HepG2 (cell line): ENCODE measurements around the gene KCNIP3. TPM values are rescaled to one million over a fixed set of nuclear protein-coding genes. Genes with fewer than 3 reads are reported as not detected.

Source experiments
- ATAC-seq: fragments of 200-7000 bp; cut with Tn5 transposase; 3 replicates; pipeline ENCODE4 v1.9.1; 2020; ENCODE audit warnings: mild to moderate bottlenecking, moderate library complexity
- BruUV-seq: library from RNA; stranded (reverse); fragments of 400-500 nt; replicated peaks from 2 replicates; lab custom pipeline; 2021; lab: Mats Ljungman, UMichigan
- CTCF ChIA-PET: fragments of 300-600 bp; formaldehyde crosslinking; extraction: SDS; loops from one replicate; lab custom pipeline; 2021; ENCODE audit warnings: low total read pairs, inconsistent platforms, low intra/inter-chr PET ratio; lab: Yijun Ruan, JAX
- POLR2A ChIA-PET: fragments of 350-600 bp; sonication (Branson Sonifier 250); formaldehyde crosslinking; loops from one replicate; lab custom pipeline; 2020; ENCODE audit warnings: antibody characterized with exemption, inconsistent platforms; lab: Yijun Ruan, JAX
- DNase-seq: peaks from one replicate; pipeline ENCODE4 v3.0.0-alpha.2; 2015; ENCODE audit warnings: low spot score
- FAIRE-seq: peaks from 3 replicates; lab custom pipeline; 2011; peaks lifted over from hg19 to GRCh38; lab: Jason Lieb, UNC
- H2AFZ ChIP-seq: one replicate; pipeline ENCODE4 v1.6.1; 2011; ENCODE audit warnings: low read length, inconsistent platforms
- H3K27ac ChIP-seq: fragments of 300-600 bp; 3 replicates; pipeline ENCODE4 v1.8.0; 2011; ENCODE audit warnings: mixed run types, mild to moderate bottlenecking, mixed read lengths, low read length, inconsistent platforms; ENCODE audit not compliant: insufficient read depth; ENCODE audit errors: extremely low read length
- H3K27me3 ChIP-seq, 2 experiments: fragments of 200-600 bp in 1 of 2; 2 replicates in 1 of 2; 3 replicates in 1 of 2; pipeline versions ENCODE4 v1.6.0 to v1.8.0; 2011; ENCODE audit warnings: low read length in 2 of 2, mild to moderate bottlenecking in 2 of 2, moderate library complexity in 2 of 2, inconsistent platforms in 1 of 2; ENCODE audit not compliant: insufficient read depth in 2 of 2, control insufficient read depth in 1 of 2
- H3K36me3 ChIP-seq, 2 experiments: fragments of 200-600 bp in 1 of 2; replicated peaks in 1 of 2; 2 replicates in 1 of 2; 3 replicates in 1 of 2; pipeline versions ENCODE4 v1.5.1 to v1.8.0; 2011; ENCODE audit warnings: low read length in 2 of 2, inconsistent platforms in 1 of 2; ENCODE audit not compliant: insufficient read depth in 2 of 2, control insufficient read depth in 1 of 2
- H3K4me1 ChIP-seq: 2 replicates; pipeline ENCODE4 v1.5.1; 2012; ENCODE audit warnings: low read length, inconsistent platforms; ENCODE audit not compliant: insufficient read depth
- H3K4me2 ChIP-seq: 2 replicates; pipeline ENCODE4 v1.6.0; 2011; ENCODE audit warnings: low read depth, low read length, inconsistent platforms
- H3K4me3 ChIP-seq, 3 experiments: fragments of 200-600 bp in 1 of 3; sonication (generic), shearing (Covaris generic) in 1 of 3; replicated peaks in 1 of 3; 2 replicates each; pipeline ENCODE4 v1.5.1; 2011 to 2016; ENCODE audit warnings: low read length in 3 of 3, inconsistent platforms in 2 of 3, low read depth in 2 of 3, mild to moderate bottlenecking in 2 of 3, control low read depth in 1 of 3, mixed read lengths in 1 of 3; ENCODE audit not compliant: insufficient read depth in 1 of 3
- H3K79me2 ChIP-seq: one replicate; pipeline ENCODE4 v1.6.1; 2011; ENCODE audit warnings: low read length, inconsistent platforms; ENCODE audit not compliant: insufficient read depth
- H3K9ac ChIP-seq: 2 replicates; pipeline ENCODE4 v1.6.0; 2011; ENCODE audit warnings: mild to moderate bottlenecking, low read depth, low read length, inconsistent platforms; ENCODE audit not compliant: insufficient read depth
- H3K9me3 ChIP-seq: 2 replicates; pipeline ENCODE4 v1.5.1; 2012; ENCODE audit warnings: mild to moderate bottlenecking, low read length
- H4K20me1 ChIP-seq: 2 replicates; pipeline ENCODE4 v1.6.0; 2011; ENCODE audit warnings: inconsistent platforms, mild to moderate bottlenecking, low read length, moderate library complexity; ENCODE audit not compliant: insufficient read depth
- CREM ChIP-seq, 2 experiments: sonication (generic) in 1 of 2; formaldehyde crosslinking in 1 of 2; IDR thresholded peaks; 2 replicates each; pipeline versions ENCODE4 v1.4.0 to v1.6.1; 2016 to 2020; ENCODE audit warnings: antibody characterized with exemption in 1 of 2, mild to moderate bottlenecking in 1 of 2, missing genetic modification reagents in 1 of 2
- MEIS2 ChIP-seq: sonication (generic); formaldehyde crosslinking; IDR thresholded peaks from 2 replicates; pipeline ENCODE4 v1.9.0; 2021; ENCODE audit warnings: mild to moderate bottlenecking, missing genetic modification reagents
- NCOA5 ChIP-seq: sonication (generic); formaldehyde crosslinking; IDR thresholded peaks from 2 replicates; pipeline ENCODE4 v1.4.0; 2020; ENCODE audit warnings: missing genetic modification reagents
- SMARCE1 ChIP-seq: fragments of 450-650 bp; IDR thresholded peaks from 2 replicates; pipeline ENCODE4 v1.6.1; 2017; ENCODE audit warnings: borderline replicate concordance
- ZNF563 ChIP-seq: sonication (generic); formaldehyde crosslinking; IDR thresholded peaks from 2 replicates; pipeline ENCODE4 v1.8.0; 2022; ENCODE audit warnings: mild to moderate bottlenecking, moderate library complexity, missing genetic modification reagents
- ZNF746 ChIP-seq: sonication (generic); formaldehyde crosslinking; IDR thresholded peaks from 2 replicates; pipeline ENCODE4 v1.8.0; 2022; ENCODE audit warnings: mild to moderate bottlenecking, missing genetic modification reagents
- ZNF792 ChIP-seq: IDR thresholded peaks from 2 replicates; pipeline ENCODE4 v1.6.1; 2016
- ZSCAN21 ChIP-seq: sonication (generic); formaldehyde crosslinking; IDR thresholded peaks from 2 replicates; pipeline ENCODE4 v1.8.0; 2022; ENCODE audit warnings: mild to moderate bottlenecking, missing genetic modification reagents, moderate library complexity, borderline replicate concordance
- WGBS: methylation state at CpG from one replicate; pipeline ENCODE4 v1.1.6; 2017; ENCODE audit warnings: low lambda C conversion rate; 5-methylcytosine and 5-hydroxymethylcytosine counted together
- in situ Hi-C: cut with HindIII; loops from 2 replicates; pipeline ENCODE4 v1.10.0; 2017; ENCODE audit warnings: low pct_unique_long_range_greater_than_20kb; ENCODE audit not compliant: extremely low pct_ligation_motif_present
- intact Hi-C: fragments of 100-400 bp; cut with micrococcal nuclease; formaldehyde crosslinking; loops from one replicate; pipeline ENCODE4 v1.10.0; 2022; ENCODE audit not compliant: unreplicated experiment
- polyA plus RNA-seq, 8 experiments: library from polyadenylated mRNA; depleted of rRNA in 3 of 8; stranded (reverse) in 7 of 8; unstranded in 1 of 8; fragments of >200 nt; fragmentation: Illumina TruSeq in 4 of 8; extraction: Trizol in 4 of 8; gene quantifications; 2 replicates each; pipeline versions ENCODE4 v1.2.1 to v1.2.3, GENCODE V29; 2011 to 2016; ENCODE audit warnings: low read depth in 4 of 8, missing spikeins in 1 of 8, mixed read lengths in 1 of 8; ENCODE audit not compliant: insufficient read depth in 1 of 8
- total RNA-seq, 5 experiments: library from RNA; depleted of rRNA; stranded (reverse); fragments of >200 nt; fragmentation: Illumina TruSeq; extraction: Trizol; gene quantifications; 2 replicates each; pipeline ENCODE4 v1.2.3, GENCODE V29; 2016; ENCODE audit warnings: low read depth in 1 of 5
- TF ChIP-seq, protein P1 (sequence below): sonication (generic); formaldehyde crosslinking; IDR thresholded peaks from 2 replicates; pipeline ENCODE4 v1.4.0; 2020; ENCODE audit warnings: missing genetic modification reagents, borderline replicate concordance
- TF ChIP-seq, protein P2 (sequence below): sonication (generic); formaldehyde crosslinking; IDR thresholded peaks from 2 replicates; pipeline ENCODE4 v1.9.0; 2021; ENCODE audit warnings: missing genetic modification reagents, mild to moderate bottlenecking, borderline replicate concordance
- TF ChIP-seq, protein P3 (sequence below): sonication (generic); formaldehyde crosslinking; IDR thresholded peaks from 2 replicates; pipeline ENCODE4 v1.4.0; 2020; ENCODE audit warnings: mild to moderate bottlenecking, missing genetic modification reagents

The KCNIP3 gene
- total and polyA plus RNA-seq, 2 of the 13 experiments (the other 11 are each of a cell fraction or from before 2014, with no cell fraction given) = not detected

DNA sequence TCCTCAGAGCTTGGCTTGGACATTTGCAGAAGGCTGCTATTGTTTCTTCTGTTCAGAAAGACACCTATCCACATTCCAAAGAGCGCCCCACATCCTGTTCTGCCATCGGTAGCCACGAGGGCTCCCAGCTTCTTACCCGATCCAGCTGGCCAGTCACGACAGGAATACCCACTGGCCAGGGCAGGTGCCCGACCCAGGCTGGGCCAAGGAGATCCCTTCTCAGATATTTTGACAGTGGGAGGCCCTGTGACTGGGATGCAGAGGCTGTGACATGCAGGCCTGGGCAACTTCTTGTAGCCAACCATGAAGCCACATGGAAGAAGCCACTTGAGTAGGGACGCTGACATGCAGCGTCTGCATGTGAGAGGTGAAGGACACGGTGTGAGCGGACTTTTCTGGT lies 34.5 kb downstream of the KCNIP3 start (continued):
- TF ChIP-seq, protein P1, sequence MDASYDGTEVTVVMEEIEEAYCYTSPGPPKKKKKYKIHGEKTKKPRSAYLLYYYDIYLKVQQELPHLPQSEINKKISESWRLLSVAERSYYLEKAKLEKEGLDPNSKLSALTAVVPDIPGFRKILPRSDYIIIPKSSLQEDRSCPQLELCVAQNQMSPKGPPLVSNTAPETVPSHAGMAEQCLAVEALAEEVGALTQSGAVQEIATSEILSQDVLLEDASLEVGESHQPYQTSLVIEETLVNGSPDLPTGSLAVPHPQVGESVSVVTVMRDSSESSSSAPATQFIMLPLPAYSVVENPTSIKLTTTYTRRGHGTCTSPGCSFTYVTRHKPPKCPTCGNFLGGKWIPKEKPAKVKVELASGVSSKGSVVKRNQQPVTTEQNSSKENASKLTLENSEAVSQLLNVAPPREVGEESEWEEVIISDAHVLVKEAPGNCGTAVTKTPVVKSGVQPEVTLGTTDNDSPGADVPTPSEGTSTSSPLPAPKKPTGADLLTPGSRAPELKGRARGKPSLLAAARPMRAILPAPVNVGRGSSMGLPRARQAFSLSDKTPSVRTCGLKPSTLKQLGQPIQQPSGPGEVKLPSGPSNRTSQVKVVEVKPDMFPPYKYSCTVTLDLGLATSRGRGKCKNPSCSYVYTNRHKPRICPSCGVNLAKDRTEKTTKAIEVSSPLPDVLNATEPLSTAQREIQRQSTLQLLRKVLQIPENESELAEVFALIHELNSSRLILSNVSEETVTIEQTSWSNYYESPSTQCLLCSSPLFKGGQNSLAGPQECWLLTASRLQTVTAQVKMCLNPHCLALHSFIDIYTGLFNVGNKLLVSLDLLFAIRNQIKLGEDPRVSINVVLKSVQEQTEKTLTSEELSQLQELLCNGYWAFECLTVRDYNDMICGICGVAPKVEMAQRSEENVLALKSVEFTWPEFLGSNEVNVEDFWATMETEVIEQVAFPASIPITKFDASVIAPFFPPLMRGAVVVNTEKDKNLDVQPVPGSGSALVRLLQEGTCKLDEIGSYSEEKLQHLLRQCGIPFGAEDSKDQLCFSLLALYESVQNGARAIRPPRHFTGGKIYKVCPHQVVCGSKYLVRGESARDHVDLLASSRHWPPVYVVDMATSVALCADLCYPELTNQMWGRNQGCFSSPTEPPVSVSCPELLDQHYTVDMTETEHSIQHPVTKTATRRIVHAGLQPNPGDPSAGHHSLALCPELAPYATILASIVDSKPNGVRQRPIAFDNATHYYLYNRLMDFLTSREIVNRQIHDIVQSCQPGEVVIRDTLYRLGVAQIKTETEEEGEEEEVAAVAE = no peak
- TF ChIP-seq NCOA5 (CRISPR knock-in tag) (no peak), CREM (IDR thresholded peaks at IDR 0.05) (no peak), CREM (CRISPR knock-in tag; IDR thresholded peaks at IDR 0.05) (no peak), ZNF792 (no peak)

DNA sequence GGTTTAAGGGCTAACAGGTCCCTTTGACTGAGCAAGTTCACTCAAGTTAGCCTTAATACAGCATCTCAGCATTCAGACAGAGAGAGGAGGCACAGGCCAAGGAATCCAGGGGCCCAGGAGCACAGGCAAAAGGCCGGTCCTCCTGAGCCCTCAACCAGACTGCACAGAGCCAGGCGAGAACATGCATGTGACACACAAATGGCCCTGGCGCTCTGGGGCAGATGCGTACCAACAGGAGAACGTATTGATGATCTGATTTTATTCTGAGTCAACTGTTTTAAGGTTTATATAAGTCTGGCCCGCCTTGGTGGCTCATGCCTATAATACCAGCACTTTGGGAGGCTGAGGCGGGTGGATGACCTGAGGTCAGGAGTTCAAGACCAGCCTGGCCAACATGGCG lies 34.9 kb downstream of the KCNIP3 start:
- H3K4me3 ChIP-seq = no peak overlapping the region
- H2AFZ ChIP-seq = no peak overlapping the region
- no peak for FAIRE-seq
- H3K4me2 ChIP-seq = no peak overlapping the region
- POLR2A ChIA-PET = no interaction called here
- TF ChIP-seq ZSCAN21 (CRISPR knock-in tag) = no peak
- no peak for TF ChIP-seq ZNF563 (CRISPR knock-in tag)
- TF ChIP-seq, protein P2, sequence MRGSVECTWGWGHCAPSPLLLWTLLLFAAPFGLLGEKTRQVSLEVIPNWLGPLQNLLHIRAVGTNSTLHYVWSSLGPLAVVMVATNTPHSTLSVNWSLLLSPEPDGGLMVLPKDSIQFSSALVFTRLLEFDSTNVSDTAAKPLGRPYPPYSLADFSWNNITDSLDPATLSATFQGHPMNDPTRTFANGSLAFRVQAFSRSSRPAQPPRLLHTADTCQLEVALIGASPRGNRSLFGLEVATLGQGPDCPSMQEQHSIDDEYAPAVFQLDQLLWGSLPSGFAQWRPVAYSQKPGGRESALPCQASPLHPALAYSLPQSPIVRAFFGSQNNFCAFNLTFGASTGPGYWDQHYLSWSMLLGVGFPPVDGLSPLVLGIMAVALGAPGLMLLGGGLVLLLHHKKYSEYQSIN = no peak
- TF ChIP-seq MEIS2 = no peak
- TF ChIP-seq, protein P3, sequence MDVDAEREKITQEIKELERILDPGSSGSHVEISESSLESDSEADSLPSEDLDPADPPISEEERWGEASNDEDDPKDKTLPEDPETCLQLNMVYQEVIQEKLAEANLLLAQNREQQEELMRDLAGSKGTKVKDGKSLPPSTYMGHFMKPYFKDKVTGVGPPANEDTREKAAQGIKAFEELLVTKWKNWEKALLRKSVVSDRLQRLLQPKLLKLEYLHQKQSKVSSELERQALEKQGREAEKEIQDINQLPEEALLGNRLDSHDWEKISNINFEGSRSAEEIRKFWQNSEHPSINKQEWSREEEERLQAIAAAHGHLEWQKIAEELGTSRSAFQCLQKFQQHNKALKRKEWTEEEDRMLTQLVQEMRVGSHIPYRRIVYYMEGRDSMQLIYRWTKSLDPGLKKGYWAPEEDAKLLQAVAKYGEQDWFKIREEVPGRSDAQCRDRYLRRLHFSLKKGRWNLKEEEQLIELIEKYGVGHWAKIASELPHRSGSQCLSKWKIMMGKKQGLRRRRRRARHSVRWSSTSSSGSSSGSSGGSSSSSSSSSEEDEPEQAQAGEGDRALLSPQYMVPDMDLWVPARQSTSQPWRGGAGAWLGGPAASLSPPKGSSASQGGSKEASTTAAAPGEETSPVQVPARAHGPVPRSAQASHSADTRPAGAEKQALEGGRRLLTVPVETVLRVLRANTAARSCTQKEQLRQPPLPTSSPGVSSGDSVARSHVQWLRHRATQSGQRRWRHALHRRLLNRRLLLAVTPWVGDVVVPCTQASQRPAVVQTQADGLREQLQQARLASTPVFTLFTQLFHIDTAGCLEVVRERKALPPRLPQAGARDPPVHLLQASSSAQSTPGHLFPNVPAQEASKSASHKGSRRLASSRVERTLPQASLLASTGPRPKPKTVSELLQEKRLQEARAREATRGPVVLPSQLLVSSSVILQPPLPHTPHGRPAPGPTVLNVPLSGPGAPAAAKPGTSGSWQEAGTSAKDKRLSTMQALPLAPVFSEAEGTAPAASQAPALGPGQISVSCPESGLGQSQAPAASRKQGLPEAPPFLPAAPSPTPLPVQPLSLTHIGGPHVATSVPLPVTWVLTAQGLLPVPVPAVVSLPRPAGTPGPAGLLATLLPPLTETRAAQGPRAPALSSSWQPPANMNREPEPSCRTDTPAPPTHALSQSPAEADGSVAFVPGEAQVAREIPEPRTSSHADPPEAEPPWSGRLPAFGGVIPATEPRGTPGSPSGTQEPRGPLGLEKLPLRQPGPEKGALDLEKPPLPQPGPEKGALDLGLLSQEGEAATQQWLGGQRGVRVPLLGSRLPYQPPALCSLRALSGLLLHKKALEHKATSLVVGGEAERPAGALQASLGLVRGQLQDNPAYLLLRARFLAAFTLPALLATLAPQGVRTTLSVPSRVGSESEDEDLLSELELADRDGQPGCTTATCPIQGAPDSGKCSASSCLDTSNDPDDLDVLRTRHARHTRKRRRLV (CRISPR knock-in tag) = no peak
- no peak for TF ChIP-seq SMARCE1
- TF ChIP-seq ZNF746 (CRISPR knock-in tag) = no peak
- TF ChIP-seq, all 625 proteins: peak for 0
- CTCF ChIA-PET = no interaction called here
- H3K36me3 ChIP-seq = no peaks in the 10 kb centered on the region
- no peak overlapping the region for H3K27ac ChIP-seq
- 68% methylated on average over 8 of the region's 8 CpGs for WGBS
- H3K79me2 ChIP-seq = no peaks in the 10 kb centered on the region
- DNase-seq (no peak), ATAC-seq (no peak)
- no peaks in the 10 kb centered on the region for H4K20me1 ChIP-seq
- no TSS peak for BruUV-seq
- H3K4me1 ChIP-seq = no peaks in the 10 kb centered on the region
- in situ Hi-C loops = no loop called here
- no peaks in the 10 kb centered on the region for H3K9me3 ChIP-seq
- peaks cover 3 to 26% of the 10 kb centered on the region in 2 experiments; a peak in 4 of 5 replicates for H3K27me3 ChIP-seq
- intact Hi-C loops = no loop called here
- H3K9ac ChIP-seq = no peak overlapping the region
